TTC549 (cell line): ENCODE data around the gene AMDHD2.

Experiments
- FAIRE-seq: peaks from 2 replicates; lab custom pipeline; 2012; peaks lifted over from hg19 to GRCh38; lab: Jason Lieb, UNC

Gene AMDHD2

GRCh38 chr16:2499454-2499853 lies 20.7 kb upstream of the AMDHD2 start:
- no peak for FAIRE-seq

GRCh38 chr16:2499890-2500429 lies 20.2 kb upstream of the AMDHD2 start:
- FAIRE-seq: no peak

GRCh38 chr16:2500430-2500917 lies 19.7 kb upstream of the AMDHD2 start:
- no peak for FAIRE-seq

GRCh38 chr16:2500918-2501750 lies 19.0 kb upstream of the AMDHD2 start:
- no peak for FAIRE-seq

GRCh38 chr16:2501946-2502895 lies 17.9 kb upstream of the AMDHD2 start:
- FAIRE-seq: no peak

- FAIRE-seq: no peak
Measured at GRCh38 chr16:2505695-2506094, 14.5 kb upstream of the AMDHD2 start.

GRCh38 chr16:2507052-2507659 lies 13.0 kb upstream of the AMDHD2 start:
- no peak for FAIRE-seq

GRCh38 chr16:2507665-2508064 lies 12.5 kb upstream of the AMDHD2 start:
- FAIRE-seq: no peak

GRCh38 chr16:2508722-2509400 lies 11.3 kb upstream of the AMDHD2 start:
- FAIRE-seq: no peak

GRCh38 chr16:2511128-2511800 lies 8.9 kb upstream of the AMDHD2 start:
- no peak for FAIRE-seq

GRCh38 chr16:2511996-2512734 lies 8.0 kb upstream of the AMDHD2 start:
- no peak for FAIRE-seq

- FAIRE-seq: no peak
Measured at GRCh38 chr16:2512735-2513404, 7.3 kb upstream of the AMDHD2 start.

- FAIRE-seq: no peak
Measured at GRCh38 chr16:2513405-2514332, 6.5 kb upstream of the AMDHD2 start, which contains the start of gene ATP6V0C. TSS of gene ATP6V0C (plus strand) at chr16:2513952. CDS start at chr16:2514104, 152 bp downstream.

- no peak for FAIRE-seq
Measured at GRCh38 chr16:2514333-2515179, 5.6 kb upstream of the AMDHD2 start.

GRCh38 chr16:2515180-2515851 lies 4.9 kb upstream of the AMDHD2 start:
- FAIRE-seq: no peak

- no peak for FAIRE-seq
Measured at GRCh38 chr16:2516391-2517240, 3.6 kb upstream of the AMDHD2 start.
